GM10847 (cell line): ENCODE data around the gene TDRD10.

ENCODE experiments used
- POLR2A ChIP-seq: IDR thresholded peaks from 2 replicates; pipeline ENCODE4 v1.6.1; 2011; ENCODE audit not compliant: insufficient read length; ENCODE audit errors: extremely low read depth

Gene TDRD10

GRCh38 chr1:154493276-154493675 lies 8.7 kb upstream of the TDRD10 start:
- no peak for TF ChIP-seq POLR2A

- no peak for TF ChIP-seq POLR2A
Observed at GRCh38 chr1:154495496-154496273, 6.3 kb upstream of the TDRD10 start.

DNA sequence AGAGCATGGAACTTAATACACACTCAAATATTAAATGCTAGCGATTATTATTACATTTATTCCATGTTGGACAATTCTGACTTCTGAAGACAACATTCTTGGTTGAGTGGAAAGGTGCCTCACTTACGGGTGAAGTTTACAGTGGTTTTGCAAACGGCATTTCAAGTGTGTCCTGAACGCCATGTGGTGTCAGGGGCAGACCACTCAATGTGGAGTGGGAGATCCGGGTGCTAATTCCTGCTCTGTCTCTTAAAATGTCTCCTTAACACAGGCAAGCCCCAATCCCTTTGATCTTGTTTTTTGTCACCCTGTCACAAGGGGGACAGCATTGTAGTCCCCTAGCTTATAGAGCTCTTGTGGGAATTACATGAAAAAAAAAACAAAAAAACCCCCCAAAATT lies 5.6 kb upstream of the TDRD10 start:
- TF ChIP-seq POLR2A, result no peak

GRCh38 chr1:154497026-154497806 lies 4.8 kb upstream of the TDRD10 start:
- TF ChIP-seq POLR2A, result no peak

- TF ChIP-seq POLR2A, result no peak
Observed at GRCh38 chr1:154499446-154499845, 2.6 kb upstream of the TDRD10 start.

GRCh38 chr1:154500533-154500932 lies 1.5 kb upstream of the TDRD10 start:
- no peak for TF ChIP-seq POLR2A

DNA sequence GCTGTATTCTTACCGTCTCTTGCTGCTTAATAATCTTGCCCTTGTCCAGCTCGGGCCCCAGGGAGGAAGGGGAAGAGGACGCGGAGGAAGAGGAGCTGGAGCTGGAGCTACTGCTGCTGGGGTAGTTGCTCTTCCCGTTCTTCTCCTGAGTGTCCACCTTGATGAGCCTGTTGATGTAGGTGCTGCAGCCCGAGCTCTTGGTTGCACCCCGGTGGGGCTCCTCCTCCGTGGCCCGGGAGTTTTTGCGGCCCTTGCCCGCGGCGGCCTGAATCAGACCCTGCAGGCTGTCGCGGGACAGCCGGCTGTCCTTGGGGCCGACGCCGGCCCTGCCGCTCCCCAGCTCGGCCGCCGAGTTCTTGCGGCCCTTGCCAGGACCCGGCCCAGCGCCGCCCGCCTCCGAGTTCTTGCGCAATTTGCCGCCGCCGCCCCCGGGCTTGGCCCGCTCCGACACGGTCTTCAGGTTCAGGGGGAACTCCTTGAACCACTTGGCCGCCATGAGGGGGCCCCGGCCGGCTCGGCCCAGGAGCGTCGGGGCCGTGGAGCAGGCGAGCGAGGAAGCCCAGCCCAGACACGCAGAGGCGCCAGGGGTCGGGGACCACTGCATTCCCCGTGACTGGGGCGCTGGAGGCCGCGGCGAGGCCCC lies 475 bp upstream of the TDRD10 start:
- no peak for TF ChIP-seq POLR2A

DNA sequence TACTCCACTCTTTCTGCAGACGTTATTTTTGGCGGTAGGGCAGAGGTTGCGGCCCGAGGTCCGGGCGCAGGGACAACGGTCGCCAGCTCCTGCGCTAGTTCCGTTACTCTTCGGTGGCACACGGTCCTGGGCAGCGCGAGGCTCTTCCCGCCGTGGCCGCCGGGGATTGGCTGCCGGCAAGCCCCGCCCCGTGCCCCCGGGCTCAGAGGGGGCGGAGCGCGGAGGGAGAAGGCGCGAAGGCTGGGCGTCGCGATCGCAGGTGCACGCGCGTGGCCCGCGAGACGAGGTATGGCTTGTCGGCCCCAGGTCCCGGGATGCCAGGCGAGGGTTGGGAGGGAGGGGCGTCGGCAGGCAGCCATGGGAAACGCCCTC lies 711 bp downstream of the TDRD10 start:
- TF ChIP-seq POLR2A, result no peak

DNA sequence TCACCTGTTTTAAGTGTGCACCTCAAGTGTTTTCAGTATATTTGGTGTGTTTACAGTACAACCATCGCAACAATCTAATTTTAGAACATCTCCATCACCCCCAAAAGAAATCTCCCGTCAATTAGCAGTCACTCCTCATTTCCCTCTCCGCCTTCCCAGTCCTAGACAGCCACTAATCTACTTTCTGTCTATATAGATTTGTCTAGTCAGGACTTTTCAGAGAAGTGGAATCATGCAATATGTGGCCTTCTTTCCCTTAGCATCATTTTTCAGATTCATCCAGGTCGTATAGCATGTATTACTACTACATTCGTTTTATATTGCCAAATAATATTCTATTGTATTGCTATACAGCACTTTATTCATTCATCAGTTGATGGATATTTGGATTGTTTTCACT lies 1.9 kb downstream of the TDRD10 start:
- no peak for TF ChIP-seq POLR2A

- TF ChIP-seq POLR2A, result no peak
Observed at GRCh38 chr1:154512760-154513159, 10.7 kb downstream of the TDRD10 start.

DNA sequence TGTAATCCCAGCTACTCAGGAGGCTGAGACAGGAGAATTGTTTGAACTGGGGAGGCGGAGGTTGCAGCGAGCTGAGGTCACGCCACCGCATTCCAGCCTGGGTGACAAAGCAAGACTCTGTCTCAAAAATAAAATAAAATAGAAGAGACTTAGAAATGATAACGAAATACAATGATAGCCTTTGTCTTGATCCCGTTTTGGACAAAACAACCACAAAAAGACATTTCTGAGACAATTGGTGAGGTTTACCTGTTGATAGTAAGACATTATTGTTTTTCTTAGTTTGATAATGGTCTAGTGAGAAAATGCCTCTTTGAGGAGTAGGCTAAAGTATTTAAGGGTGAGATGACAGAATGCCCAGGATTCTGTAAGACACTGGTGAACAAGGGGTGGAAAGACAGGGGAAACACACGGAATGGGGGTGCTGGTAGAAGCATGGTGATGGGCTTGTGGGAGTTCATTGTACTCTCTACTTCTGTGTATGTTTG lies 12.1 kb downstream of the TDRD10 start:
- no peak for TF ChIP-seq POLR2A

DNA sequence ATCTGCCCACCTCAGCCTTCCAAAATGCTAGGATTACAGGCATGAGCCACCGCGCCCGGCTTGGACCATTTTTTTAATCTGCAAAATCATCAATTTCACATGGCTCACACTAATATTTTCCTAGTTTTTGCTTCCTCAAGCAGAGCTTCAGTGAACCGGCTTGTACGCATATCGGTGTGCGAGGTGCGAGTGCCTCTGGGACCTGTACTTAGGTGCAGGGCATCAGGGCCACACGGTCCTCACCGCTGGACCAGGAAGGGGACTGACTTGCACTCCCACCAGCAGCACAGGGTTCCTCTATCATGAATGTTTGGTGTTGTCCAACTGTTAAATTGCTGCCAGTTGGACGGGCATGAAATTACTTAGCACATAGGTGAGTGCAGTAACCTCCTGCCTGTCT lies 15.6 kb downstream of the TDRD10 start:
- no peak for TF ChIP-seq POLR2A

DNA sequence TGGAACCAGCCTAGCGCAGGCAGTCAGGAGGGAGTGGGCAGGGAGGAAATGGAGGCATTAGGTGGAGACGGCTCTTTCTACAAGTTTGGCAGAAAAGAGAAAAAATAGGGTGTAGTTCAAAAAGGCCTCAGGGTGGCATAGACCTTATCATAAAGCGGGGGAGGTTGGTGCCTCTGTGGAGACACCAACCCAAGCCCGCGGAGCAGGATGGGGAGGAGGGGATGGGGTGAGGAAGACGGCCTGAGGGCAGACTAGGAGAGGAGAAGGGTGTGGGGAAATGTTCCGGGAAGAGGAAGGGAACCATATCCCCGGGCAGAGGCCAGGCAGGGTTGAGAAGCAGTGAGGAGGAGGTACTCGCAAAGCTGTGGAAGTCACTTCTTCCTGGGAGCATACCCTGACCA lies 17.6 kb downstream of the TDRD10 start:
- TF ChIP-seq POLR2A, result no peak

DNA sequence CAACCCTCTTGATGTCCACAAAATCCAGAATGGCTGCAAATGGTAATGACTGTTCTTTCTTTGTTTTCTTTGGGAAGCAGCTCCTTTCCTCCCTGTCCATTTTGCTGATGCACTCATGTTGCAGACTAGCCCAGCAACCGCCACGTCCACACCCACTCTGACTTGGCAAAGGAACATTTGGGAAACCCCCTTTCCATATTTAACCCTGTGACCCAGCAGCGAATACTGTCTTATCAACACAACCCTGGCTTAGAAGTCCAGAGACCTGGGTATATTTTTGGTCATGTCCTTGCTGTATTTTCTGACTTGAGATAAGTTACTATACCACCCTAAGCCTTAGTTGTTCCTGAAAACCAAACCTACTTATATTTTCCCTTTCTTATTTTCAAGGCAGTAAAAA lies 18.3 kb downstream of the TDRD10 start:
- no peak for TF ChIP-seq POLR2A

DNA sequence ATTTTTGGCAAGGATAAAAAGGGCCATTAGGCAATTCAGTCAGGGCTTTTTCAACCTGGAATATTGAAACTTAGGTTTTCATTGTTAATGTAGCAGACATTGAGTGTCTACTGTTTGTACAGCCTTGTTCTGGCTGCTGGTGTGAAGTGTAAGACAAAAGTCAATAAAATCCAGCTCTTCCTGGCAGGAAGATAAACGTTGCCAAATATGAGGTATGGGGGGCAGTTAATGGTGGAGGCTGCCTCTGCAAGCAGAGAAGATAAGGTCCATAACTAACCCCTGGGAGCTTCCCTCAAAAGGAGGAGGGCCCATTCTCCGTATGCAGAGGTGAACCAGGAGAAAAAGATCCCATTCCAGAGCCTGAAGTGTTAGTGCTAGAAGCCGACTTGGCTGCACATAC lies 19.7 kb downstream of the TDRD10 start:
- no peak for TF ChIP-seq POLR2A

- no peak for TF ChIP-seq POLR2A
Observed at GRCh38 chr1:154524881-154525280, 22.9 kb downstream of the TDRD10 start.
